Gastrocnemius medialis (tissue), 4 donors: ENCODE data around the gene GRIA4.

ENCODE experiments used
- CTCF ChIP-seq, 5 experiments: fragments of 450-650 bp in 3 of 5; fragments of 200-600 bp in 2 of 5; sonication (generic) in 2 of 5; IDR thresholded peaks in 4 of 5; conservative IDR thresholded peaks in 1 of 5; 1 replicate in 4 of 5; 2 replicates in 1 of 5; pipeline ENCODE4 v1.5.1; 2016 to 2019; ENCODE audit warnings: antibody characterized with exemption in 5 of 5, mild to moderate bottlenecking in 3 of 5, moderate library complexity in 3 of 5
- POLR2A ChIP-seq, 2 donors: fragments of 450-650 bp; IDR thresholded peaks; one replicate each; pipeline ENCODE4 v1.6.1; 2017; ENCODE audit warnings: antibody characterized with exemption in 2 of 2, mild to moderate bottlenecking in 2 of 2, moderate library complexity in 2 of 2

DNA sequence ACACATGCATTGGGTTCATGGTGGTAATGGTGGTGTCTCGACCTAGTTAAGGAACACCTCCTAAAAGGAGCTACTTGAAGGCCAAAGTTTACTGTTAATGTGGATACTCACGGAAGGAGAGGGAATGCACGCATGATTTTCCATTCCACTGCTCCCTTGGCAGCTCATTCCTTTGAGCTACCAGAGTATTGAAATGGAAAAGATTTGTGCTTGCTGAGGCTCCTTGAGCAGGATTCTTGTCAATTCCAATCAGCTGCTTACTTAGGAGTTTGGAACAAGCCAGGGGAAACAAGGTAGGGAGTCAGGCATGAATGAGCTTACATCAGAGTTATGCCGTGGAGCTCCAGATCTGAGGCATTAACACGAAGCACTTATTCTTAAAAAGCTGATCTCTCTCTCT is 108.8 kb downstream of the GRIA4 start:
- TF ChIP-seq POLR2A (IDR thresholded peaks at IDR 0.05) (no peak), CTCF (IDR thresholded peaks at IDR 0.05 in 4 of 5, conservative IDR thresholded peaks at IDR 0.05 in 1 of 5) (no peak)
